ENCODE measurements around the gene LAMC2. TPM values are rescaled to one million over a fixed set of nuclear protein-coding genes. Genes with fewer than 3 reads are reported as not detected.
A peak's percentile ranks its signal among the peaks of the same experiment; 100 is the strongest.

Gene LAMC2
- polyA plus RNA-seq, 1 donor (not counting 4 experiments of a cell fraction or from before 2014, with no cell fraction given): 1,627 TPM

DNA sequence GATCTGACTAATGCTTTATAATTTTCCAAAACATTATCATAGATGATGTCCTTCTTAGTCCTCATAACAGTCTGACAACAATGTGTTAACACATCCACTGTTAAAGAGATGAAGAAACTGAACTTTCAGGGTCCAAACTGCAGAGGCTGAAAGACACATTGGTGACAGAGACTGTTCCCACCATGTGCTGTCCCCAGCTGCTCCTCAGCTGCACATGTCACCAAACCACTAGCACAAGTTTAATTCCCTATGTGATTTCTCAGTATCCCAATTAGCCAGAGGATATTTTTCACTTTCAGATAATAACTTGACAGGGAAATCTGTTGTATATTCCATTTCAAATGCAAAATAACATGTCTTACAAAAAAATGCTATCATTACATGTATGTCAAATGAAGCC, 24.6 kb downstream of the LAMC2 start:
- peak overlapping the region; percentile 10 for H3K27ac ChIP-seq (ENCODE audit: control insufficient read depth, insufficient read depth, low read length)
- H3K36me3 ChIP-seq (ENCODE audit: control insufficient read depth in 2 of 2, extremely low read depth in 1 of 2, insufficient read depth in 2 of 2, low read length in 2 of 2): peaks cover 37 to 61% of the 10 kb centered on the region in 2 experiments

DNA sequence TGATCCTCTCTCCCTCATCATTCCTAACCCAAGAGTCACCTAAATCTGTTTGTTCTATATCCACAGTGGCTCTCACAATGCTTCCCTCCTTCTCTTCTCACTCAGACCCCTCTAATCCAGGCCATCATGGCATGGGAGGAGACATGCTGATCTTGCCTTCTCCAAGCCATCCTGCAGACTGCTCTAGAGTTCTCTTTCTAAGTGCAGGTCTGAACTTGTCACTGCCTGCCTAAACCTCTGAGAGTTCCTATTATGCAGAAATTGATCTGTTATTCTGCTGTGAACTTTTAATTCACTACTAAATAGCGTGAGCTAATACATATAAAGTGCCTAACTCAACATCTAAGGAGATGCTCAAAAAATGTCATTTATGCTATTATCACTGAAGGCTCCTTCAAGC, 26.8 kb downstream of the LAMC2 start:
- peak overlapping the region; percentile 8 for H3K27ac ChIP-seq (ENCODE audit: control insufficient read depth, insufficient read depth, low read length)
- H3K79me2 ChIP-seq (ENCODE audit: control insufficient read depth, insufficient read depth, low read length): peaks cover 56% of the 10 kb centered on the region
- H3K4me2 ChIP-seq (ENCODE audit: control insufficient read depth, extremely low read depth, insufficient read depth, low read depth, low read length): peak overlapping the region; percentile 0
- dilution Hi-C loops (cut with MboI; ENCODE audit: extremely low pct_ligation_motif_present, low sequenced_read_pairs): no loop called here
- H3K36me3 ChIP-seq (ENCODE audit: control insufficient read depth in 2 of 2, extremely low read depth in 1 of 2, insufficient read depth in 2 of 2, low read length in 2 of 2): peaks cover 51 to 67% of the 10 kb centered on the region in 2 experiments
- H3K27me3 ChIP-seq (ENCODE audit: control insufficient read depth, extremely low read depth, insufficient read depth, low read length): no peaks in the 10 kb centered on the region
- H3K9me1 ChIP-seq (ENCODE audit: control insufficient read depth, extremely low read depth, insufficient read depth, low read length): peaks cover 3% of the 10 kb centered on the region
- DNase-seq (ENCODE audit: low read depth, low spot score) (no peak), FAIRE-seq (peak; percentile 82)
- H3K4me1 ChIP-seq (ENCODE audit: control insufficient read depth, extremely low read depth, insufficient read depth, low read length): peaks cover 48% of the 10 kb centered on the region
- no peak overlapping the region for H3K9ac ChIP-seq (ENCODE audit: control insufficient read depth, extremely low read depth, insufficient read depth, low read length)
- H3K4me3 ChIP-seq (ENCODE audit: control insufficient read depth in 2 of 3, extremely low read depth in 1 of 3, insufficient read depth in 2 of 3, low read depth in 1 of 3, low read length in 3 of 3): no peak overlapping the region
- no peak for TF ChIP-seq EZH2 (IDR thresholded peaks at IDR 0.05; ENCODE audit: low read length)
- TF ChIP-seq, protein P1, sequence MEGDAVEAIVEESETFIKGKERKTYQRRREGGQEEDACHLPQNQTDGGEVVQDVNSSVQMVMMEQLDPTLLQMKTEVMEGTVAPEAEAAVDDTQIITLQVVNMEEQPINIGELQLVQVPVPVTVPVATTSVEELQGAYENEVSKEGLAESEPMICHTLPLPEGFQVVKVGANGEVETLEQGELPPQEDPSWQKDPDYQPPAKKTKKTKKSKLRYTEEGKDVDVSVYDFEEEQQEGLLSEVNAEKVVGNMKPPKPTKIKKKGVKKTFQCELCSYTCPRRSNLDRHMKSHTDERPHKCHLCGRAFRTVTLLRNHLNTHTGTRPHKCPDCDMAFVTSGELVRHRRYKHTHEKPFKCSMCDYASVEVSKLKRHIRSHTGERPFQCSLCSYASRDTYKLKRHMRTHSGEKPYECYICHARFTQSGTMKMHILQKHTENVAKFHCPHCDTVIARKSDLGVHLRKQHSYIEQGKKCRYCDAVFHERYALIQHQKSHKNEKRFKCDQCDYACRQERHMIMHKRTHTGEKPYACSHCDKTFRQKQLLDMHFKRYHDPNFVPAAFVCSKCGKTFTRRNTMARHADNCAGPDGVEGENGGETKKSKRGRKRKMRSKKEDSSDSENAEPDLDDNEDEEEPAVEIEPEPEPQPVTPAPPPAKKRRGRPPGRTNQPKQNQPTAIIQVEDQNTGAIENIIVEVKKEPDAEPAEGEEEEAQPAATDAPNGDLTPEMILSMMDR (optimal IDR thresholded peaks at IDR 0.05 in 1 of 3, IDR thresholded peaks at IDR 0.05 in 1 of 3, conservative IDR thresholded peaks at IDR 0.05 in 1 of 3; ENCODE audit: extremely low read depth in 1 of 3, insufficient read depth in 2 of 3, low read length in 3 of 3): no peak
- H3K9me3 ChIP-seq (ENCODE audit: control insufficient read depth, low read depth, low read length): no peaks in the 10 kb centered on the region
- peaks cover 57% of the 10 kb centered on the region for H4K20me1 ChIP-seq (ENCODE audit: control insufficient read depth, extremely low read depth, insufficient read depth, low read length)
- no peak overlapping the region for H2AFZ ChIP-seq (ENCODE audit: control insufficient read depth, low read length)

More for the DNA sequence above, 24.6 kb downstream of the LAMC2 start:
- FAIRE-seq: no peak
- peaks cover 69% of the 10 kb centered on the region for H3K79me2 ChIP-seq (ENCODE audit: control insufficient read depth, insufficient read depth, low read length)
- no peak overlapping the region for H3K9ac ChIP-seq (ENCODE audit: control insufficient read depth, extremely low read depth, insufficient read depth, low read length)
- dilution Hi-C loops (cut with MboI; ENCODE audit: extremely low pct_ligation_motif_present, low sequenced_read_pairs): no loop called here
- TF ChIP-seq, protein P1 (optimal IDR thresholded peaks at IDR 0.05 in 1 of 3, IDR thresholded peaks at IDR 0.05 in 1 of 3, conservative IDR thresholded peaks at IDR 0.05 in 1 of 3; ENCODE audit: extremely low read depth in 1 of 3, insufficient read depth in 2 of 3, low read length in 3 of 3): no peak
- no peak for TF ChIP-seq EZH2 (IDR thresholded peaks at IDR 0.05; ENCODE audit: low read length)
- H2AFZ ChIP-seq (ENCODE audit: control insufficient read depth, low read length): no peak overlapping the region
- no peak overlapping the region for H3K4me3 ChIP-seq (ENCODE audit: control insufficient read depth in 2 of 3, extremely low read depth in 1 of 3, insufficient read depth in 2 of 3, low read depth in 1 of 3, low read length in 3 of 3)
- no peaks in the 10 kb centered on the region for H3K9me3 ChIP-seq (ENCODE audit: control insufficient read depth, low read depth, low read length)
- H3K9me1 ChIP-seq (ENCODE audit: control insufficient read depth, extremely low read depth, insufficient read depth, low read length): peaks cover 3% of the 10 kb centered on the region
- no peak overlapping the region for H3K4me2 ChIP-seq (ENCODE audit: control insufficient read depth, extremely low read depth, insufficient read depth, low read depth, low read length)
- peaks cover 59% of the 10 kb centered on the region for H3K4me1 ChIP-seq (ENCODE audit: control insufficient read depth, extremely low read depth, insufficient read depth, low read length)
- peaks cover 68% of the 10 kb centered on the region for H4K20me1 ChIP-seq (ENCODE audit: control insufficient read depth, extremely low read depth, insufficient read depth, low read length)
- no peaks in the 10 kb centered on the region for H3K27me3 ChIP-seq (ENCODE audit: control insufficient read depth, extremely low read depth, insufficient read depth, low read length)
- DNase-seq (ENCODE audit: low read depth, low spot score): no peak
